ENCODE results near the gene OR2D3. TPM values are rescaled to one million over a fixed set of nuclear protein-coding genes. Genes with fewer than 3 reads are reported as not detected.

Gene OR2D3
- total RNA-seq (2022; extraction: Qiagen RNA extraction) = not detected in 5 replicates

GRCh38 chr11:6920702-6921101 lies at the start of gene OR2D3:
TSS of gene OR2D3 (plus strand) at chr11:6921002. CDS start at chr11:6921002, 0 bp downstream.

GRCh38 chr11:6876325-6876724 lies 44.5 kb upstream of the OR2D3 start, which contains the start of gene OR10A4:
TSS of gene OR10A4 (plus strand) at chr11:6876625. CDS start at chr11:6876648, 23 bp downstream.

GRCh38 chr11:6892400-6892799 lies 28.4 kb upstream of the OR2D3 start, which contains the start of gene OR2D2:
TSS of gene OR2D2 (minus strand) at chr11:6892500. CDS start at chr11:6892500, 0 bp downstream.

GRCh38 chr11:6926208-6927029 lies 5.6 kb downstream of the OR2D3 start, which contains the start of gene ZNF215:
TSS of gene ZNF215 (plus strand) at chr11:6926426. CDS start at chr11:6932273, 5,847 bp downstream.

Other genes with a start within 250 kb of the OR2D3 start
- 79.3 to 116 TPM (median 95.2 TPM) in 5 replicates for gene MRPL17, start 237.7 kb upstream of the OR2D3 start, total RNA-seq (2022; extraction: Qiagen RNA extraction)
- 0.05 to 0.08 TPM (median 0.05 TPM) in 3 of 5 replicates, not detected in the others for gene OR2AG2, start 149.0 kb upstream of the OR2D3 start, total RNA-seq (2022; extraction: Qiagen RNA extraction)
- not detected in 5 replicates for gene OR2AG1, start 138.0 kb upstream of the OR2D3 start, total RNA-seq (2022; extraction: Qiagen RNA extraction)
- gene OR6A2, start 121.3 kb upstream of the OR2D3 start, total RNA-seq (2022; extraction: Qiagen RNA extraction) = not detected in 5 replicates
- gene OR10A5, start 75.3 kb upstream of the OR2D3 start, total RNA-seq (2022; extraction: Qiagen RNA extraction) = not detected in 5 replicates
- not detected in 5 replicates for gene OR10A2, start 57.9 kb upstream of the OR2D3 start, total RNA-seq (2022; extraction: Qiagen RNA extraction)
- gene OR10A4, start 44.4 kb upstream of the OR2D3 start, total RNA-seq (2022; extraction: Qiagen RNA extraction) = not detected in 5 replicates
- not detected in 5 replicates for gene OR2D2, start 28.5 kb upstream of the OR2D3 start, total RNA-seq (2022; extraction: Qiagen RNA extraction)
- 0.76 to 1.2 TPM (median 0.97 TPM) in 5 replicates for gene ZNF215, start 5.4 kb downstream of the OR2D3 start, total RNA-seq (2022; extraction: Qiagen RNA extraction)
- 0.54 to 1.1 TPM (median 0.88 TPM) in 5 replicates for gene ZNF214, start 99.3 kb downstream of the OR2D3 start, total RNA-seq (2022; extraction: Qiagen RNA extraction)
- gene NLRP14, start 99.5 kb downstream of the OR2D3 start, total RNA-seq (2022; extraction: Qiagen RNA extraction) = not detected in 5 replicates
- not detected in 5 replicates for gene RBMXL2, start 168.0 kb downstream of the OR2D3 start, total RNA-seq (2022; extraction: Qiagen RNA extraction)

Data from A549 treated with dexamethasone at 1 μM for 4 hours (cell line).